ENCODE results near the gene GALNTL6.

Gene GALNTL6

DNA sequence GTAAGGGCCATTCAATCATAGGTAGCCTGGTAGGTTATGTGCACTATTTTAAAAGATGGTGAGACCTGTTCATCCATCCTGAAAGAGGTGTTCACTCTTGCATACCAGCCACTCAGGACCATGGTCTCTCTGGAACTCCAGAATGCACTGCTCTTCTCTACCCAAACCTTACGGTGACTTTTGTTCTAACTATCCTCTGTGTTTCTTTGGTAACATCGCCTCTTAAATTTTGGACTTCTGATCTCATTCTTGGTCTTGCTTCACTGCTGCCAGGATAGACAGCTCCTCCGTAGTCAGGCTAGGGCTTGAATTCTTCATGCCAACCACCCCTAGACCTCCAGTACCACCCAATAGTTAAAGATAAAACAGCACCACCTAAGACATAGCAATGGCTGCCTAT lies 1009.1 kb downstream of the GALNTL6 start:
- Histone ChIP-seq H2AFZ (ENCODE audit: low read length) (no peak overlapping the region), H3F3A (ENCODE audit: low read depth) (no peaks in the 10 kb centered on the region), H3K4me2 (ENCODE audit: low read depth, low read length, poor library complexity, severe bottlenecking) (no peak overlapping the region), H3K4me3 (ENCODE audit: low read length, poor library complexity, severe bottlenecking) (no peak overlapping the region), H4K20me1 (ENCODE audit: insufficient read depth, low read length, poor library complexity, severe bottlenecking) (no peaks in the 10 kb centered on the region), H3K9ac (ENCODE audit: low read depth, low read length, poor library complexity, severe bottlenecking) (no peak overlapping the region), H3K4me1 (ENCODE audit: insufficient read depth, low read length, poor library complexity, severe bottlenecking) (no peaks in the 10 kb centered on the region), H3K79me2 (ENCODE audit: insufficient read depth, low read length) (no peaks in the 10 kb centered on the region), H3K9me2 (replicated peaks; ENCODE audit: low read depth, low read length) (no peaks in the 10 kb centered on the region), H3K27me3 (ENCODE audit: insufficient read depth, low read length, poor library complexity, severe bottlenecking) (no peaks in the 10 kb centered on the region), H3K9me3 (ENCODE audit: insufficient read depth, low read depth, low read length) (no peaks in the 10 kb centered on the region), H3K36me3 (ENCODE audit: insufficient read depth, low read length) (no peaks in the 10 kb centered on the region)
- TF ChIP-seq, protein P1, sequence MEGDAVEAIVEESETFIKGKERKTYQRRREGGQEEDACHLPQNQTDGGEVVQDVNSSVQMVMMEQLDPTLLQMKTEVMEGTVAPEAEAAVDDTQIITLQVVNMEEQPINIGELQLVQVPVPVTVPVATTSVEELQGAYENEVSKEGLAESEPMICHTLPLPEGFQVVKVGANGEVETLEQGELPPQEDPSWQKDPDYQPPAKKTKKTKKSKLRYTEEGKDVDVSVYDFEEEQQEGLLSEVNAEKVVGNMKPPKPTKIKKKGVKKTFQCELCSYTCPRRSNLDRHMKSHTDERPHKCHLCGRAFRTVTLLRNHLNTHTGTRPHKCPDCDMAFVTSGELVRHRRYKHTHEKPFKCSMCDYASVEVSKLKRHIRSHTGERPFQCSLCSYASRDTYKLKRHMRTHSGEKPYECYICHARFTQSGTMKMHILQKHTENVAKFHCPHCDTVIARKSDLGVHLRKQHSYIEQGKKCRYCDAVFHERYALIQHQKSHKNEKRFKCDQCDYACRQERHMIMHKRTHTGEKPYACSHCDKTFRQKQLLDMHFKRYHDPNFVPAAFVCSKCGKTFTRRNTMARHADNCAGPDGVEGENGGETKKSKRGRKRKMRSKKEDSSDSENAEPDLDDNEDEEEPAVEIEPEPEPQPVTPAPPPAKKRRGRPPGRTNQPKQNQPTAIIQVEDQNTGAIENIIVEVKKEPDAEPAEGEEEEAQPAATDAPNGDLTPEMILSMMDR (conservative IDR thresholded peaks at IDR 0.05; ENCODE audit: low read length) = no peak
- TF ChIP-seq EZH2phosphoT487 (IDR thresholded peaks at IDR 0.05; ENCODE audit: borderline replicate concordance) = no peak

DNA sequence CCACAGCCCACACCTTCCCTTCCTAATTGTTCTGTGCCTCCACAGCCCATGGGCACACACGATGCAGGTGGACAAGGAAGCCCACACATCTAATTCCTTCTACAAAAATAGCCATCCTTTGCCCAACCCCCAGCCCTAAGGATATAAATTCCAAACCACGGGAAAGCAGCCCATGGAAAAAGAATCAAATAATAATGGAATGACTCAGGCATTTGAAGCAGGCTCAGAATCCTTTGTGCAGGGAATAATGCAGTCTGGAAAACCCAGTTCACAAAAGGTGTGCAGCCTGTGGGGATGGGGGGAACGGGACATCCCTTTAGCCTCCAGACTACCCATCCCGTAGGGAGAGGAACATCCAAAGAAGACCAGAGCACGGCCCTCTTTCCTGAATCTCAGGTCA lies 1013.1 kb downstream of the GALNTL6 start:
- no peaks in the 10 kb centered on the region for H3K79me2 ChIP-seq (ENCODE audit: insufficient read depth, low read length)
- no peak for TF ChIP-seq EZH2phosphoT487 (IDR thresholded peaks at IDR 0.05; ENCODE audit: borderline replicate concordance)
- TF ChIP-seq, protein P1 (conservative IDR thresholded peaks at IDR 0.05; ENCODE audit: low read length) = no peak
- H3K9me3 ChIP-seq (ENCODE audit: insufficient read depth, low read depth, low read length) = no peaks in the 10 kb centered on the region
- H3F3A ChIP-seq (ENCODE audit: low read depth) = no peaks in the 10 kb centered on the region
- no peak overlapping the region for H3K4me2 ChIP-seq (ENCODE audit: low read depth, low read length, poor library complexity, severe bottlenecking)
- no peak overlapping the region for H2AFZ ChIP-seq (ENCODE audit: low read length)
- no peaks in the 10 kb centered on the region for H3K4me1 ChIP-seq (ENCODE audit: insufficient read depth, low read length, poor library complexity, severe bottlenecking)
- no peaks in the 10 kb centered on the region for H3K36me3 ChIP-seq (ENCODE audit: insufficient read depth, low read length)
- H3K9ac ChIP-seq (ENCODE audit: low read depth, low read length, poor library complexity, severe bottlenecking) = no peak overlapping the region
- H3K9me2 ChIP-seq (replicated peaks; ENCODE audit: low read depth, low read length) = no peaks in the 10 kb centered on the region
- no peaks in the 10 kb centered on the region for H3K27me3 ChIP-seq (ENCODE audit: insufficient read depth, low read length, poor library complexity, severe bottlenecking)
- no peak overlapping the region for H3K4me3 ChIP-seq (ENCODE audit: low read length, poor library complexity, severe bottlenecking)
- no peaks in the 10 kb centered on the region for H4K20me1 ChIP-seq (ENCODE audit: insufficient read depth, low read length, poor library complexity, severe bottlenecking)

GRCh38 chr4:172826861-172827260 lies 1013.7 kb downstream of the GALNTL6 start:
- no peak overlapping the region for H2AFZ ChIP-seq (ENCODE audit: low read length)
- no peak overlapping the region for H3K4me2 ChIP-seq (ENCODE audit: low read depth, low read length, poor library complexity, severe bottlenecking)
- H3F3A ChIP-seq (ENCODE audit: low read depth) = no peaks in the 10 kb centered on the region
- H3K9me2 ChIP-seq (replicated peaks; ENCODE audit: low read depth, low read length) = no peaks in the 10 kb centered on the region
- H4K20me1 ChIP-seq (ENCODE audit: insufficient read depth, low read length, poor library complexity, severe bottlenecking) = no peaks in the 10 kb centered on the region
- H3K79me2 ChIP-seq (ENCODE audit: insufficient read depth, low read length) = no peaks in the 10 kb centered on the region
- no peaks in the 10 kb centered on the region for H3K36me3 ChIP-seq (ENCODE audit: insufficient read depth, low read length)
- no peaks in the 10 kb centered on the region for H3K9me3 ChIP-seq (ENCODE audit: insufficient read depth, low read depth, low read length)
- H3K9ac ChIP-seq (ENCODE audit: low read depth, low read length, poor library complexity, severe bottlenecking) = no peak overlapping the region
- no peaks in the 10 kb centered on the region for H3K4me1 ChIP-seq (ENCODE audit: insufficient read depth, low read length, poor library complexity, severe bottlenecking)
- H3K27me3 ChIP-seq (ENCODE audit: insufficient read depth, low read length, poor library complexity, severe bottlenecking) = no peaks in the 10 kb centered on the region
- TF ChIP-seq, protein P1 (conservative IDR thresholded peaks at IDR 0.05; ENCODE audit: low read length) = no peak
- no peak for TF ChIP-seq EZH2phosphoT487 (IDR thresholded peaks at IDR 0.05; ENCODE audit: borderline replicate concordance)
- H3K4me3 ChIP-seq (ENCODE audit: low read length, poor library complexity, severe bottlenecking) = no peak overlapping the region
